ENCODE results near the gene COPS6. TPM values are rescaled to one million over a fixed set of nuclear protein-coding genes. Genes with fewer than 3 reads are reported as not detected.

Gene COPS6
- total and polyA plus RNA-seq, 2 of the 4 experiments (the other 2 are of a cell fraction): 185 to 325 TPM

- BruUV-seq (replicated peaks): no TSS peak
- Histone ChIP-seq H4K91ac (ENCODE audit: insufficient read depth, low read depth, low read length) (no peak overlapping the region), H3K56ac (ENCODE audit: extremely low read depth, insufficient read depth, low read length) (no peak overlapping the region), H4K20me1 (ENCODE audit: insufficient read depth, low read length) (peaks cover 3% of the 10 kb centered on the region; the same call in 1 of the 2 replicates), H3K27ac (ENCODE audit: insufficient read depth, low read length) (no peak overlapping the region), H2AFZ (replicated peaks; ENCODE audit: low read length, poor library complexity) (no peak overlapping the region), H2BK15ac (ENCODE audit: low read depth, low read length) (no peak overlapping the region), H3K4me2 (ENCODE audit: low read depth, low read length) (no peak overlapping the region), H2BK20ac (ENCODE audit: low read depth, low read length) (no peak overlapping the region), H2AK5ac (ENCODE audit: low read depth, low read length) (no peak overlapping the region), H3K14ac (replicated peaks; ENCODE audit: low read depth, low read length) (no peak overlapping the region), H3K4me3 (ENCODE audit: insufficient read depth, low read depth, low read length) (no peak overlapping the region), H4K5ac (ENCODE audit: low read depth, low read length) (no peak overlapping the region), H3K9me3 (ENCODE audit: control insufficient read depth, insufficient read depth, low read length) (no peaks in the 10 kb centered on the region), H2BK5ac (ENCODE audit: low read depth, low read length, poor library complexity, severe bottlenecking) (no peak overlapping the region), H3K79me1 (ENCODE audit: low read depth in 1 of 2, low read length in 2 of 2) (peaks cover 8 to 18% of the 10 kb centered on the region in 2 experiments), H3K36me3 (ENCODE audit: control insufficient read depth, insufficient read depth, low read length) (peaks cover 35% of the 10 kb centered on the region), H3K4me1 (ENCODE audit: control insufficient read depth, insufficient read depth, low read length) (no peaks in the 10 kb centered on the region), H2AK9ac (replicated peaks; ENCODE audit: low read depth, low read length, poor library complexity) (no peak overlapping the region), H3K9me1 (ENCODE audit: insufficient read depth, low read length) (no peaks in the 10 kb centered on the region), H3K18ac (ENCODE audit: low read depth, low read length) (no peak overlapping the region), H3K4ac (ENCODE audit: low read depth, low read length) (no peak overlapping the region), H3K9ac (ENCODE audit: low read depth, low read length) (no peak overlapping the region), H3K23ac (ENCODE audit: low read depth, low read length) (no peak overlapping the region), H3K27me3 (ENCODE audit: control insufficient read depth, insufficient read depth, low read length) (no peaks in the 10 kb centered on the region), H2BK120ac (ENCODE audit: low read depth, low read length) (no peak overlapping the region), H4K8ac (ENCODE audit: low read depth in 2 of 2, low read length in 2 of 2) (no peak overlapping the region)
- 98% methylated on average over 8 of the region's 10 CpGs; no CpG with 5 or more reads in 1 of the 2 experiments for WGBS, 2 experiments (ENCODE audit: extremely low coverage in 2 of 2, insufficient read length in 1 of 2)
- no peak for DNase-seq
- dilution Hi-C loops (cut with HindIII; ENCODE audit: low sequenced_read_pairs, unreplicated experiment): no loop called here
- CTCF ChIA-PET: interaction anchor here (0.8 kb wide), 1 partner anchor 63 kb away, joined by 3 read pairs; no protein-coding TSS in a partner anchor
- intact Hi-C loops (cut with micrococcal nuclease): loop anchor here (10.0 kb wide), 1 partner anchor 132 kb away; the partner anchor contains the start of gene GJC3
- no peak for TF ChIP-seq MAZ (IDR thresholded peaks at IDR 0.05; ENCODE audit: borderline replicate concordance, low read depth, low read length)
- TF ChIP-seq FOS (IDR thresholded peaks at IDR 0.05; ENCODE audit: low read depth, low read length): no peak
- TF ChIP-seq MXI1 (IDR thresholded peaks at IDR 0.05; ENCODE audit: borderline replicate concordance, low read depth, low read length): no peak
- no peak for TF ChIP-seq ELK1 (IDR thresholded peaks at IDR 0.05; ENCODE audit: borderline replicate concordance, low read depth, low read length)
- no peak for TF ChIP-seq CHD1 (IDR thresholded peaks at IDR 0.05; ENCODE audit: low read depth, low read length)
- no peak for TF ChIP-seq NFE2L2 (IDR thresholded peaks at IDR 0.05; ENCODE audit: low read depth, low read length)
- TF ChIP-seq RFX5 (IDR thresholded peaks at IDR 0.05; ENCODE audit: low read depth, low read length): no peak
- no peak for TF ChIP-seq CTCF (conservative IDR thresholded peaks at IDR 0.05; ENCODE audit: low read depth, low read length)
- POLR2A ChIA-PET (ENCODE audit: unreplicated experiment): interaction anchor here (0.6 kb wide), 1 partner anchor 60 kb away, joined by 5 read pairs; no protein-coding TSS in a partner anchor
- in situ Hi-C loops (cut with MboI; ENCODE audit: low sequenced_read_pairs): loop anchor here (10.0 kb wide), 1 partner anchor 142 kb away; the partner anchor contains the start of gene TRIM4
- no peak for ATAC-seq (ENCODE audit: low read depth)
Observed at GRCh38 chr7:100057006-100057405, 31.8 kb upstream of the COPS6 start.
